ENCODE results near the gene CADPS2. TPM values are rescaled to one million over a fixed set of nuclear protein-coding genes. Genes with fewer than 3 reads are reported as not detected.

The CADPS2 gene
- total RNA-seq, 1 experiment from 2014 or later: 16.4 TPM

- Mint-ChIP-seq H3K9me3 (ENCODE audit: low read depth, unreplicated experiment) (no peaks in the 10 kb centered on the region), H3K4me3 (ENCODE audit: low read depth, unreplicated experiment) (no peak overlapping the region), H3K27me3 (ENCODE audit: unreplicated experiment) (no peaks in the 10 kb centered on the region), H3K36me3 (ENCODE audit: insufficient read depth, unreplicated experiment) (no peaks in the 10 kb centered on the region), H3K4me1 (ENCODE audit: low read depth, unreplicated experiment) (no peaks in the 10 kb centered on the region), H3K27ac (ENCODE audit: unreplicated experiment) (no peak overlapping the region)
- TF ChIP-seq CTCF (IDR thresholded peaks at IDR 0.05; ENCODE audit: unreplicated experiment): no peak
- intact Hi-C loops (cut with micrococcal nuclease; ENCODE audit: unreplicated experiment): no loop called here
- no peak for DNase-seq
- BruUV-seq (replicated peaks): no TSS peak
- CTCF ChIA-PET: no interaction called here
These were observed 418.4 kb downstream of the CADPS2 start for GRCh38 chr7:122467661-122468449.

- CTCF ChIA-PET: no interaction called here
- TF ChIP-seq CTCF (IDR thresholded peaks at IDR 0.05; ENCODE audit: unreplicated experiment): no peak
- intact Hi-C loops (cut with micrococcal nuclease; ENCODE audit: unreplicated experiment): no loop called here
- Mint-ChIP-seq H3K36me3 (ENCODE audit: insufficient read depth, unreplicated experiment) (no peaks in the 10 kb centered on the region), H3K9me3 (ENCODE audit: low read depth, unreplicated experiment) (no peaks in the 10 kb centered on the region), H3K27me3 (ENCODE audit: unreplicated experiment) (no peaks in the 10 kb centered on the region), H3K27ac (ENCODE audit: unreplicated experiment) (no peak overlapping the region), H3K4me3 (ENCODE audit: low read depth, unreplicated experiment) (no peak overlapping the region), H3K4me1 (ENCODE audit: low read depth, unreplicated experiment) (no peaks in the 10 kb centered on the region)
- no peak for DNase-seq
- no TSS peak for BruUV-seq (replicated peaks)
These were observed 421.0 kb downstream of the CADPS2 start for GRCh38 chr7:122465296-122465695.

- no peaks in the 10 kb centered on the region for H3K27me3 Mint-ChIP-seq (ENCODE audit: unreplicated experiment)
- CTCF ChIA-PET: no interaction called here
- TF ChIP-seq CTCF (IDR thresholded peaks at IDR 0.05; ENCODE audit: unreplicated experiment): no peak
- H3K27ac Mint-ChIP-seq (ENCODE audit: unreplicated experiment): no peak overlapping the region
- BruUV-seq (replicated peaks): no TSS peak
- no peaks in the 10 kb centered on the region for H3K36me3 Mint-ChIP-seq (ENCODE audit: insufficient read depth, unreplicated experiment)
- no peak for DNase-seq
- intact Hi-C loops (cut with micrococcal nuclease; ENCODE audit: unreplicated experiment): no loop called here
- no peak overlapping the region for H3K4me3 Mint-ChIP-seq (ENCODE audit: low read depth, unreplicated experiment)
- H3K4me1 Mint-ChIP-seq (ENCODE audit: low read depth, unreplicated experiment): no peaks in the 10 kb centered on the region
- H3K9me3 Mint-ChIP-seq (ENCODE audit: low read depth, unreplicated experiment): no peaks in the 10 kb centered on the region
These were observed 422.6 kb downstream of the CADPS2 start for GRCh38 chr7:122463631-122464030.

- Mint-ChIP-seq H3K36me3 (ENCODE audit: insufficient read depth, unreplicated experiment) (no peaks in the 10 kb centered on the region), H3K27ac (ENCODE audit: unreplicated experiment) (no peak overlapping the region), H3K27me3 (ENCODE audit: unreplicated experiment) (no peaks in the 10 kb centered on the region), H3K9me3 (ENCODE audit: low read depth, unreplicated experiment) (no peaks in the 10 kb centered on the region), H3K4me3 (ENCODE audit: low read depth, unreplicated experiment) (no peak overlapping the region), H3K4me1 (ENCODE audit: low read depth, unreplicated experiment) (no peaks in the 10 kb centered on the region)
- CTCF ChIA-PET: no interaction called here
- intact Hi-C loops (cut with micrococcal nuclease; ENCODE audit: unreplicated experiment): no loop called here
- BruUV-seq (replicated peaks): no TSS peak
- DNase-seq: no peak
- no peak for TF ChIP-seq CTCF (IDR thresholded peaks at IDR 0.05; ENCODE audit: unreplicated experiment)
These were observed 425.3 kb downstream of the CADPS2 start for GRCh38 chr7:122460936-122461335.

Measured in Calu3 (cell line).